SK-N-DZ (cell line): Measurements from ENCODE around the gene AKAP13. TPM values are rescaled to one million over a fixed set of nuclear protein-coding genes. Genes with fewer than 3 reads are reported as not detected.
"Not testable (repeated sequence)": the region's sequence is repeated elsewhere in the genome, so short reads cannot be mapped to it uniquely, and the experiment has no call there.

Source experiments
- DNase-seq: peaks from one replicate; pipeline ENCODE4 v3.0.0-alpha.2; 2015; ENCODE audit warnings: low spot score
- polyA plus RNA-seq, 2 experiments: library from polyadenylated mRNA; depleted of rRNA; stranded (reverse); fragments of >200 nt; gene quantifications; 2 replicates each; pipeline ENCODE4 v1.2.3, GENCODE V29; 2014

AKAP13 gene
- 8.3 and 8.5 TPM in 2 replicates for polyA plus RNA-seq (2014; cell fraction: cytosol; rRNA removed)
- 8.4 and 11.5 TPM in 2 replicates for polyA plus RNA-seq (2014; cell fraction: nucleus; rRNA removed)

GRCh38 chr15:85380217-85380811 lies at the start of gene AKAP13:
Gene AKAP13, plus strand, starts transcription at chr15:85380603. Its CDS starts 105,118 bp downstream, at chr15:85485721.
- DNase-seq = peak; percentile 99

- peak; percentile 92 for DNase-seq
These were observed 49.4 kb upstream of the AKAP13 start for GRCh38 chr15:85330901-85331588.

GRCh38 chr15:85331655-85332285 lies 48.6 kb upstream of the AKAP13 start:
- DNase-seq = no peak

GRCh38 chr15:85333132-85333831 lies 47.1 kb upstream of the AKAP13 start:
- DNase-seq = no peak

- no peak for DNase-seq
These were observed 46.2 kb upstream of the AKAP13 start for GRCh38 chr15:85334241-85334640.

- peak; percentile 43 for DNase-seq
These were observed 45.0 kb upstream of the AKAP13 start for GRCh38 chr15:85335193-85335942.

GRCh38 chr15:85336880-85337279 lies 43.5 kb upstream of the AKAP13 start:
- no peak for DNase-seq

GRCh38 chr15:85337425-85338074 lies 42.9 kb upstream of the AKAP13 start:
- no peak for DNase-seq

- DNase-seq = no peak
These were observed 40.1 kb upstream of the AKAP13 start for GRCh38 chr15:85340321-85340665.

GRCh38 chr15:85340852-85341251 lies 39.6 kb upstream of the AKAP13 start:
- DNase-seq = no peak

- DNase-seq = not testable (repeated sequence)
These were observed 38.2 kb upstream of the AKAP13 start for GRCh38 chr15:85342163-85342562.

GRCh38 chr15:85343443-85343842 lies 37.0 kb upstream of the AKAP13 start:
- not testable (repeated sequence) for DNase-seq

- not testable (repeated sequence) for DNase-seq
These were observed 36.2 kb upstream of the AKAP13 start for GRCh38 chr15:85344241-85344640.

- not testable (repeated sequence) for DNase-seq
These were observed 35.7 kb upstream of the AKAP13 start for GRCh38 chr15:85344653-85345114.

- DNase-seq = not testable (repeated sequence)
These were observed 35.0 kb upstream of the AKAP13 start for GRCh38 chr15:85345196-85345918.

- DNase-seq = not testable (repeated sequence)
These were observed 33.8 kb upstream of the AKAP13 start for GRCh38 chr15:85346462-85347084.

GRCh38 chr15:85347264-85348047 lies 32.9 kb upstream of the AKAP13 start:
- DNase-seq = not testable (repeated sequence)

GRCh38 chr15:85348048-85348766 lies 32.2 kb upstream of the AKAP13 start:
- DNase-seq = not testable (repeated sequence)
